ENCODE results near the gene BHLHE41.

DNA sequence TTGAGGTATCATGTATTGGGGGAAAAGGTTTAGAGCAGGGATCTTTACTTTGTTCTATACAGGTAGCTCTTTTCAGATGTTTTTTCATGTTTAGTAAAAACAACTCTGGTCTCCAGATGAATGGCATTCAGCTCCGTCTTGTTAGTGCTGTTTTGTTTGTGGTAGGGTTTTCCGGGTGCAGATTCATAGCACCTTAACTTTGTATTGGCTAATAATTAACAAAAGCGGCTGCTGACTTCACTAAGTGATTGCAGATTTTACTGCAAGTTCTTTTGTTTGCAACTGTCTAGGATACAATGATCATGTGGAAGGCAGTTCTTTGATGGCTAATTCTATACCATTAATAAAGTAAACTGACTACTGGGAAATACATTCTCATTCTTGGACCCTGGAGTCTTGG is 32.2 kb upstream of the BHLHE41 start:
- TF ChIP-seq, protein P1, sequence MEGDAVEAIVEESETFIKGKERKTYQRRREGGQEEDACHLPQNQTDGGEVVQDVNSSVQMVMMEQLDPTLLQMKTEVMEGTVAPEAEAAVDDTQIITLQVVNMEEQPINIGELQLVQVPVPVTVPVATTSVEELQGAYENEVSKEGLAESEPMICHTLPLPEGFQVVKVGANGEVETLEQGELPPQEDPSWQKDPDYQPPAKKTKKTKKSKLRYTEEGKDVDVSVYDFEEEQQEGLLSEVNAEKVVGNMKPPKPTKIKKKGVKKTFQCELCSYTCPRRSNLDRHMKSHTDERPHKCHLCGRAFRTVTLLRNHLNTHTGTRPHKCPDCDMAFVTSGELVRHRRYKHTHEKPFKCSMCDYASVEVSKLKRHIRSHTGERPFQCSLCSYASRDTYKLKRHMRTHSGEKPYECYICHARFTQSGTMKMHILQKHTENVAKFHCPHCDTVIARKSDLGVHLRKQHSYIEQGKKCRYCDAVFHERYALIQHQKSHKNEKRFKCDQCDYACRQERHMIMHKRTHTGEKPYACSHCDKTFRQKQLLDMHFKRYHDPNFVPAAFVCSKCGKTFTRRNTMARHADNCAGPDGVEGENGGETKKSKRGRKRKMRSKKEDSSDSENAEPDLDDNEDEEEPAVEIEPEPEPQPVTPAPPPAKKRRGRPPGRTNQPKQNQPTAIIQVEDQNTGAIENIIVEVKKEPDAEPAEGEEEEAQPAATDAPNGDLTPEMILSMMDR (IDR thresholded peaks at IDR 0.05), result no peak
- TF ChIP-seq POLR2A (IDR thresholded peaks at IDR 0.05) (no peak), EP300 (IDR thresholded peaks at IDR 0.05) (no peak)

All from stomach (tissue), 4 donors.